Neutrophil (primary cell): ENCODE data around the gene CFAP65.

ENCODE experiments used
- H3K27ac ChIP-seq: fragments of 200-600 bp; sonication (generic); 2 replicates; pipeline ENCODE4 v1.5.1; 2016; ENCODE audit warnings: mild to moderate bottlenecking, moderate library complexity
- H3K27me3 ChIP-seq: fragments of 200-600 bp; sonication (generic); 2 replicates; pipeline ENCODE4 v1.6.0; 2016; ENCODE audit warnings: mild to moderate bottlenecking
- H3K36me3 ChIP-seq: fragments of 200-600 bp; sonication (generic); 2 replicates; pipeline ENCODE4 v1.5.1; 2017
- H3K4me1 ChIP-seq, 2 experiments: fragments of 200-600 bp in 1 of 2; sonication (generic) in 1 of 2; 1 replicate in 1 of 2; 2 replicates in 1 of 2; pipeline versions ENCODE4 v1.5.1 to v1.6.1; 2013 to 2016; ENCODE audit warnings: low read depth in 1 of 2, low read length in 1 of 2, mild to moderate bottlenecking in 1 of 2, moderate library complexity in 1 of 2; ENCODE audit not compliant: control insufficient read depth in 1 of 2, insufficient read depth in 1 of 2
- H3K4me3 ChIP-seq, 2 experiments: fragments of 200-600 bp in 1 of 2; sonication (generic) in 1 of 2; 1 replicate in 1 of 2; 2 replicates in 1 of 2; pipeline ENCODE4 v1.5.1; 2013 to 2016; ENCODE audit warnings: low read depth in 1 of 2, low read length in 1 of 2, mild to moderate bottlenecking in 1 of 2, moderate library complexity in 1 of 2
- H3K9me3 ChIP-seq: fragments of 200-600 bp; sonication (generic); 2 replicates; pipeline ENCODE4 v1.5.1; 2016
- TF ChIP-seq, protein P1 (sequence below): fragments of 200-600 bp; sonication (generic); IDR thresholded peaks from 2 replicates; pipeline ENCODE4 v1.5.1; 2016; ENCODE audit warnings: antibody characterized with exemption

The CFAP65 gene

DNA sequence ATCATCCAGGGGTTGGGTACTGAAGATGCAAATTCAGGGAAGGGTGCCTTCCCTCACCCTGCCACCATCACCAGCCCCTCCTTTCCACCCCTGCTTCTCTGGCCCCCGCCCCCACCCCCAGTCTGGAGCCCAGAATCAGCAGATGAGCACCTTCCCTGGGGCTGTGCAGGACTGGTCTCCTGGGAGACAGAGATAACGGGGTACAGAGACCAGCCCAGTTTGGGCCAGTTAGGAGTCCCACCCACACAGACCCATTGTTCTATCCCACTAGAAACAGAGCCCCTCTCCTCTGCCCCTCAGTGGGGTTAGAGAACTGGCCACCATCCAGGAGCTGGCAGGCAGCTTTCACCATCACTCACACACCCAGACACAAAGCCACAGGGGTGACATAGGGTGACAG is 43.6 kb downstream of the CFAP65 start:
- peaks cover 100% of the 10 kb centered on the region for H3K27me3 ChIP-seq
- H3K36me3 ChIP-seq, result no peaks in the 10 kb centered on the region
- H3K27ac ChIP-seq, result no peak overlapping the region
- no peak overlapping the region for H3K4me3 ChIP-seq
- no peaks in the 10 kb centered on the region for H3K9me3 ChIP-seq
- peaks cover 0 to 3% of the 10 kb centered on the region in 2 experiments for H3K4me1 ChIP-seq
- TF ChIP-seq, protein P1, sequence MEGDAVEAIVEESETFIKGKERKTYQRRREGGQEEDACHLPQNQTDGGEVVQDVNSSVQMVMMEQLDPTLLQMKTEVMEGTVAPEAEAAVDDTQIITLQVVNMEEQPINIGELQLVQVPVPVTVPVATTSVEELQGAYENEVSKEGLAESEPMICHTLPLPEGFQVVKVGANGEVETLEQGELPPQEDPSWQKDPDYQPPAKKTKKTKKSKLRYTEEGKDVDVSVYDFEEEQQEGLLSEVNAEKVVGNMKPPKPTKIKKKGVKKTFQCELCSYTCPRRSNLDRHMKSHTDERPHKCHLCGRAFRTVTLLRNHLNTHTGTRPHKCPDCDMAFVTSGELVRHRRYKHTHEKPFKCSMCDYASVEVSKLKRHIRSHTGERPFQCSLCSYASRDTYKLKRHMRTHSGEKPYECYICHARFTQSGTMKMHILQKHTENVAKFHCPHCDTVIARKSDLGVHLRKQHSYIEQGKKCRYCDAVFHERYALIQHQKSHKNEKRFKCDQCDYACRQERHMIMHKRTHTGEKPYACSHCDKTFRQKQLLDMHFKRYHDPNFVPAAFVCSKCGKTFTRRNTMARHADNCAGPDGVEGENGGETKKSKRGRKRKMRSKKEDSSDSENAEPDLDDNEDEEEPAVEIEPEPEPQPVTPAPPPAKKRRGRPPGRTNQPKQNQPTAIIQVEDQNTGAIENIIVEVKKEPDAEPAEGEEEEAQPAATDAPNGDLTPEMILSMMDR, result no peak

DNA sequence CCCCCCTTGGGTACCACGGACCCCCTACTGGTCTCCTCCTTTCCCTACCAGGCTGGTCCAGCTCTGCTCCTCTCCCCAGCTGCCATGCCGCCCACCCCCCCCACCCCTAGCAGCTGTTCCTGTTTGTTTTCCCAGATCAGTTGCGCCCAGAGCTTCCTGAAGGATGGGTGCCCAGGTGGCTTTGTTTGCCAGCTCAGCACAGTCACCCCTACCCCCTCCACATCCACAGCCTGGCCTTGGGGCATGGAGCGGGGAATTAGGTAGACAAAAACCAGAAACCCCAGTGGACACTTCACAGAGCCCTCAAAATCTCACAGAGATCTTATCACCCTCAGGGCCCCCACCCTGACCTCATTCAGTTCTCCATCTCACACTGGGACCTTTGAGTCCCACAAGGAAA is 44.4 kb downstream of the CFAP65 start:
- H3K4me3 ChIP-seq, result no peak overlapping the region
- H3K27me3 ChIP-seq, result peaks cover 100% of the 10 kb centered on the region
- TF ChIP-seq, protein P1, result no peak
- no peaks in the 10 kb centered on the region for H3K9me3 ChIP-seq
- H3K27ac ChIP-seq, result no peak overlapping the region
- H3K36me3 ChIP-seq, result no peaks in the 10 kb centered on the region
- peaks cover 0 to 3% of the 10 kb centered on the region in 2 experiments for H3K4me1 ChIP-seq

DNA sequence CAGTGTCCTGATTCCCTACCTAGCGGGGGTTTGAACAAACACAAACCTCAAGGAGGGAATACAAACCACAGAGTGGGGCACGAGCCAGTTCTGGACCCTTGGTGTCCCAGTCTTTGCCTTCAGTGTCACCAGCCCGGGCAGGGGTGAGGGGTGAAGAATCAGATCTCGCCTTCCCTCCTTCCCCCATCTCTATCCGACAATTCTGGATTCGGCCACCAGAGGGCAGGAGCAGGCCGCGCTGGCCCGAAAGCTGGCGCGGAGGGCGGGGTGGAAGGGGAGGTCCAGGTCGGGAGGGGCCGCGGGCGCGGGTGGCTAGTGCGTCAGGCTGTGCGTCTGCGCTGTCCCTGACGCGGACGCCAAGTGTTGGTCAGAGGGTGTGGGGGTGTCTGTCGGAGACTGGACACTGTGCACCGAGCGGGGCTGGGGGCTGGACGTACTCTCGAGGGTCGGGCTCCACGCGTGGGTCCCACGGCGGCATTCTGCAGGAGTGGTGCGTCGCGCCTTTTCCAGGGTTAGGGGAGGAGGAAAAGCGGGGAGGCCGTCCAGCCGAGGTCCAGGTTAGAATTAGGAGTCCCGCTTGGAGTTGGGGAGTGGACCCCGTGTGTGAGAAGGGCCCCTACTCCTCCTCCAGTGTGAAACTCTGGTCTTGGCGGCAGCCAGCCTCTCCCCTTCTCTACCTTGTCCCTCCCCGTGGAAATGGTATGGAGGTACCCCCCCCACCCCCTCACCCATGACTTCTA is 45.2 kb downstream of the CFAP65 start:
- H3K9me3 ChIP-seq, result no peaks in the 10 kb centered on the region
- peaks cover 100% of the 10 kb centered on the region for H3K27me3 ChIP-seq
- H3K27ac ChIP-seq, result no peak overlapping the region
- H3K36me3 ChIP-seq, result no peaks in the 10 kb centered on the region
- TF ChIP-seq, protein P1, result peak; percentile 67
- H3K4me3 ChIP-seq, result no peak overlapping the region
- H3K4me1 ChIP-seq, result peaks cover 0 to 3% of the 10 kb centered on the region in 2 experiments

DNA sequence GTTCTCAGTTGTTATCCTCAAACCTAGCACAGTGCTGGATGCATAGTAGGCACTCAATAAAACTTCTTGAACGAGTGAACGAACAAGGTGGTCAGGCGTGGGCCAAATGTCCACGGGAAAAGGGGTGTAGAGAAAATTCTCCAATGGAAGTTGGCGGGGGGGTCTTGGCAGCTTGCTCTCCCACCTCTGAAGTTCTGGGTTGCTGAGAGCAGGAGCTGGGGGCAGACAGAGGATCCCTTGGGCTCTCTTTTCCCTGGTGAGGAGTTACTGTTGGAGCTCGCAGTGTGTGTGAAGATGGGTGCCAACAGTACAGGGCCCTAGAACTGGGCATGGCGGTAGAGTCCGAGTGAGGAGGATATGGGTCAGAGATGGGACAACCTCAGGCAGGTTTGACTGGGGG is 45.8 kb downstream of the CFAP65 start:
- TF ChIP-seq, protein P1, result no peak
- Histone ChIP-seq H3K27ac (no peak overlapping the region), H3K9me3 (no peaks in the 10 kb centered on the region), H3K4me3 (no peak overlapping the region), H3K27me3 (peaks cover 100% of the 10 kb centered on the region), H3K4me1 (peaks cover 0 to 3% of the 10 kb centered on the region in 2 experiments), H3K36me3 (no peaks in the 10 kb centered on the region)

DNA sequence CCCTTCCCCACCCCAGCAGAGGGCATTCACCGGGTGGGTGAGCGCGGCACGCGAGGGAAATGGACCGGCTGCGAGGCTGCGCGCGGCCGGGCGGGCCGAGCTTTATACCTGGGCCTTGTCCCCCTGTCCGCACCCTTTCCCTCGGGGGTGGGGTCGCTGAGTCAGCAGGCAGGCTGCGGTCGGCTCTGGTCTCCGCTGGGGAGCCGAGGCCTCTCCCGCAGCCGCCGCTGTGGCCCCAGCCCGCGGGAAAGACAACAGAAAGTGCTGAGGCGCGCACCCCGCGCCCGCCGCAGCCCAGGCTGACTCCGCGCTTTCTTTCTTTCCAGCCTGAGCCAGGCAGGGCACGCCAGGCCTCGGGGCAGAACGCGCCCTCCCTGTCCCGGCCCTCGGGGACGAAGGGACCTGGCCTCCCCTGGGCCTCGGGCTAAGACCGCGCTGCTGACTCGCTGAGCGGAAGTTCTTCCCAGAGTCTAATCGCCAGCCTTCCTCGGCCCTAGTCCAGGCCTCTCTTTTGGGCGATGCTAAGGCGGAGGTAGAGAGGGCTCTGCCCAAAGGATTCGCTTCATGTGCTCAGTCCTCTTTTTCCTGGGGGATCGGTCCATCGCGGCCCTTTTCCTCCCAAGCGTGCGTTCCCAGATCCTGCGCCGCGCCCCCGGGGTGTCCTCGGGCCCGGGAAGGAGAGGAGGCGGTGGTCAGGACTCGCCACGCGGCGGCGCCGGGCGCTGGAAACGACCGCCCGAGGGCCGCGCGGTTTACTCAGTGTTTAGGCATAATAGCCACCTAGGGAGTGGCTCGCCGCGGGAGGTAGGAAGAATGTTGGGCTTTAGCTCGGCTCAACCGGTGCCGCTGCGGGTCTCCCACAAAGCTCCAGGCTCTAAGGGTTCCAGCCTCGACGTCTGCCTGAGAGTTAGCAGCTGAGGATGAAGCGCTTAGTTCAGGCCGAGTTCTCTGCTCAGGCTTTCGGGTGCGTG is 47.7 kb downstream of the CFAP65 start, which contains the start of gene CRYBA2:
CRYBA2 (minus strand) TSS at position 78 of the 971 bp plus-strand sequence. CDS start 246 bp downstream, outside the sequence.
- TF ChIP-seq, protein P1, result no peak
- no peak within 1 kb of the TSS for H3K4me3 ChIP-seq
- H3K4me1 ChIP-seq, result peaks cover 0 to 3% of the 10 kb centered on the region in 2 experiments
- H3K9me3 ChIP-seq, result no peaks in the 10 kb centered on the region
- H3K36me3 ChIP-seq, result no peaks in the 10 kb centered on the region
- H3K27me3 ChIP-seq, result peaks cover 100% of the 10 kb centered on the region
- H3K27ac ChIP-seq, result no peak within 1 kb of the TSS
